Colonic mucosa (tissue), 4 donors: ENCODE data around the gene HDAC1. TPM values are rescaled to one million over a fixed set of nuclear protein-coding genes. Genes with fewer than 3 reads are reported as not detected.

Source experiments
- DNase-seq: peaks from one replicate; pipeline ENCODE4 v3.0.0-alpha.2; 2020
- H3K27ac ChIP-seq: fragments of 200-600 bp; one replicate; pipeline ENCODE4 v1.8.0; 2021
- H3K27me3 ChIP-seq: fragments of 200-600 bp; one replicate; pipeline ENCODE4 v1.8.0; 2021
- H3K36me3 ChIP-seq: fragments of 200-600 bp; one replicate; pipeline ENCODE4 v1.8.0; 2021
- H3K4me1 ChIP-seq: fragments of 200-600 bp; one replicate; pipeline ENCODE4 v1.8.0; 2021; ENCODE audit warnings: mild to moderate bottlenecking
- H3K4me3 ChIP-seq: fragments of 200-600 bp; one replicate; pipeline ENCODE4 v1.8.0; 2021
- H3K9ac ChIP-seq, 2 donors: one replicate each; pipeline ENCODE4 v1.7.0; 2013; ENCODE audit warnings: control low read depth in 2 of 2, low read depth in 2 of 2, low read length in 2 of 2
- H3K9me3 ChIP-seq: fragments of 200-600 bp; one replicate; pipeline ENCODE4 v1.8.0; 2021
- CTCF ChIP-seq: fragments of 200-600 bp; IDR thresholded peaks from one replicate; pipeline ENCODE4 v1.8.0; 2022; ENCODE audit warnings: antibody characterized with exemption, mild to moderate bottlenecking
- intact Hi-C: fragments of 100-400 bp; cut with DNase I; formaldehyde crosslinking; loops from one replicate; pipeline ENCODE4 v1.14.1; 2022
- total RNA-seq, 2 donors: library from RNA; stranded (reverse); fragmentation: NEBNext Ultra II Directional in 1 of 2; extraction: Animal tissue kit (Norgen Biotek cat#: 25700) in 1 of 2; gene quantifications; one replicate each; pipeline ENCODE4 v1.2.1, GENCODE V29; 2021
- donor health status: healthy.
- donor health status: DM: no; HTN: no; CAD: no.
- donor health status: DM: no; HTN: no; CAD: no.

The HDAC1 gene
- total RNA-seq, 2 donors from 2014 or later, result 226 to 291 TPM

- H3K9me3 ChIP-seq, result no peaks in the 10 kb centered on the region
- H3K36me3 ChIP-seq, result no peaks in the 10 kb centered on the region
- H3K9ac ChIP-seq, result no peak overlapping the region
- no peak for TF ChIP-seq CTCF
- H3K4me1 ChIP-seq, result peaks cover 4% of the 10 kb centered on the region
- intact Hi-C loops, result no loop called here
- no peak for DNase-seq
- H3K27me3 ChIP-seq, result no peaks in the 10 kb centered on the region
- no peak overlapping the region for H3K27ac ChIP-seq
- H3K4me3 ChIP-seq, result no peak overlapping the region
Observed at GRCh38 chr1:32311709-32312393, 20.0 kb downstream of the HDAC1 start.

GRCh38 chr1:32316903-32317277 is 25.0 kb downstream of the HDAC1 start:
- H3K27me3 ChIP-seq, result no peaks in the 10 kb centered on the region
- H3K4me1 ChIP-seq, result peaks cover 4% of the 10 kb centered on the region
- H3K9ac ChIP-seq, result no peak overlapping the region
- H3K4me3 ChIP-seq, result no peak overlapping the region
- intact Hi-C loops, result no loop called here
- H3K36me3 ChIP-seq, result peaks cover 6% of the 10 kb centered on the region
- no peak for TF ChIP-seq CTCF
- DNase-seq, result no peak
- H3K9me3 ChIP-seq, result no peaks in the 10 kb centered on the region
- peak overlapping the region; percentile 77 for H3K27ac ChIP-seq

- Histone ChIP-seq H3K9me3 (no peaks in the 10 kb centered on the region), H3K27me3 (no peaks in the 10 kb centered on the region), H3K36me3 (peaks cover 6% of the 10 kb centered on the region), H3K27ac (no peak overlapping the region), H3K4me3 (no peak overlapping the region), H3K9ac (no peak overlapping the region), H3K4me1 (peaks cover 4% of the 10 kb centered on the region)
- intact Hi-C loops, result no loop called here
- TF ChIP-seq CTCF, result no peak
- DNase-seq, result no peak
Observed at GRCh38 chr1:32318127-32318869, 26.4 kb downstream of the HDAC1 start.

GRCh38 chr1:32321712-32322291 is 29.9 kb downstream of the HDAC1 start:
- DNase-seq, result peak; percentile 91
- no peak for TF ChIP-seq CTCF
- peak overlapping the region in 1 of 2 donors; percentile 78 for H3K9ac ChIP-seq
- no peaks in the 10 kb centered on the region for H3K27me3 ChIP-seq
- intact Hi-C loops, result no loop called here
- H3K9me3 ChIP-seq, result no peaks in the 10 kb centered on the region
- peaks cover 17% of the 10 kb centered on the region for H3K36me3 ChIP-seq
- H3K4me1 ChIP-seq, result peaks cover 4% of the 10 kb centered on the region
- peak overlapping the region; percentile 90 for H3K27ac ChIP-seq
- no peak overlapping the region for H3K4me3 ChIP-seq

- Histone ChIP-seq H3K27ac (no peak overlapping the region), H3K9me3 (no peaks in the 10 kb centered on the region), H3K9ac (no peak overlapping the region), H3K27me3 (no peaks in the 10 kb centered on the region), H3K36me3 (peaks cover 26% of the 10 kb centered on the region), H3K4me1 (no peaks in the 10 kb centered on the region), H3K4me3 (no peak overlapping the region)
- intact Hi-C loops, result no loop called here
- no peak for TF ChIP-seq CTCF
- DNase-seq, result no peak
Observed at GRCh38 chr1:32327204-32327603, 35.3 kb downstream of the HDAC1 start.
